SK-MEL-5 (cell line): ENCODE measurements around the gene DHX36. TPM values are rescaled to one million over a fixed set of nuclear protein-coding genes. Genes with fewer than 3 reads are reported as not detected.

Experiments used
- DNase-seq: peaks from one replicate; pipeline ENCODE4 v3.0.0-alpha.2; 2016; ENCODE audit warnings: low read depth, low spot score
- in situ Hi-C: cut with HindIII; loops from 2 replicates; pipeline ENCODE4 v1.10.0; 2016; ENCODE audit warnings: low sequenced_read_pairs, high pct_unique_total_duplicates, low pct_unique_long_range_greater_than_20kb
- polyA plus RNA-seq, 2 experiments: library from polyadenylated mRNA; depleted of rRNA; stranded (reverse); fragments of >200 nt; gene quantifications; 2 replicates each; pipeline ENCODE4 v1.2.3, GENCODE V29; 2015
- total RNA-seq: library from RNA; depleted of rRNA; stranded (reverse); fragments of >200 nt; shearing (Covaris generic); gene quantifications from 2 replicates; pipeline ENCODE4 v1.2.3, GENCODE V29; 2014; rRNA removed

The DHX36 gene, protein sequence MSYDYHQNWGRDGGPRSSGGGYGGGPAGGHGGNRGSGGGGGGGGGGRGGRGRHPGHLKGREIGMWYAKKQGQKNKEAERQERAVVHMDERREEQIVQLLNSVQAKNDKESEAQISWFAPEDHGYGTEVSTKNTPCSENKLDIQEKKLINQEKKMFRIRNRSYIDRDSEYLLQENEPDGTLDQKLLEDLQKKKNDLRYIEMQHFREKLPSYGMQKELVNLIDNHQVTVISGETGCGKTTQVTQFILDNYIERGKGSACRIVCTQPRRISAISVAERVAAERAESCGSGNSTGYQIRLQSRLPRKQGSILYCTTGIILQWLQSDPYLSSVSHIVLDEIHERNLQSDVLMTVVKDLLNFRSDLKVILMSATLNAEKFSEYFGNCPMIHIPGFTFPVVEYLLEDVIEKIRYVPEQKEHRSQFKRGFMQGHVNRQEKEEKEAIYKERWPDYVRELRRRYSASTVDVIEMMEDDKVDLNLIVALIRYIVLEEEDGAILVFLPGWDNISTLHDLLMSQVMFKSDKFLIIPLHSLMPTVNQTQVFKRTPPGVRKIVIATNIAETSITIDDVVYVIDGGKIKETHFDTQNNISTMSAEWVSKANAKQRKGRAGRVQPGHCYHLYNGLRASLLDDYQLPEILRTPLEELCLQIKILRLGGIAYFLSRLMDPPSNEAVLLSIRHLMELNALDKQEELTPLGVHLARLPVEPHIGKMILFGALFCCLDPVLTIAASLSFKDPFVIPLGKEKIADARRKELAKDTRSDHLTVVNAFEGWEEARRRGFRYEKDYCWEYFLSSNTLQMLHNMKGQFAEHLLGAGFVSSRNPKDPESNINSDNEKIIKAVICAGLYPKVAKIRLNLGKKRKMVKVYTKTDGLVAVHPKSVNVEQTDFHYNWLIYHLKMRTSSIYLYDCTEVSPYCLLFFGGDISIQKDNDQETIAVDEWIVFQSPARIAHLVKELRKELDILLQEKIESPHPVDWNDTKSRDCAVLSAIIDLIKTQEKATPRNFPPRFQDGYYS
- total RNA-seq: 48.6 and 51.6 TPM in 2 replicates
- polyA plus RNA-seq (2015; cell fraction: cytosol; rRNA removed): 44.8 and 48.0 TPM in 2 replicates
- 101 and 104 TPM in 2 replicates for polyA plus RNA-seq (2015; cell fraction: nucleus; rRNA removed)

DNA sequence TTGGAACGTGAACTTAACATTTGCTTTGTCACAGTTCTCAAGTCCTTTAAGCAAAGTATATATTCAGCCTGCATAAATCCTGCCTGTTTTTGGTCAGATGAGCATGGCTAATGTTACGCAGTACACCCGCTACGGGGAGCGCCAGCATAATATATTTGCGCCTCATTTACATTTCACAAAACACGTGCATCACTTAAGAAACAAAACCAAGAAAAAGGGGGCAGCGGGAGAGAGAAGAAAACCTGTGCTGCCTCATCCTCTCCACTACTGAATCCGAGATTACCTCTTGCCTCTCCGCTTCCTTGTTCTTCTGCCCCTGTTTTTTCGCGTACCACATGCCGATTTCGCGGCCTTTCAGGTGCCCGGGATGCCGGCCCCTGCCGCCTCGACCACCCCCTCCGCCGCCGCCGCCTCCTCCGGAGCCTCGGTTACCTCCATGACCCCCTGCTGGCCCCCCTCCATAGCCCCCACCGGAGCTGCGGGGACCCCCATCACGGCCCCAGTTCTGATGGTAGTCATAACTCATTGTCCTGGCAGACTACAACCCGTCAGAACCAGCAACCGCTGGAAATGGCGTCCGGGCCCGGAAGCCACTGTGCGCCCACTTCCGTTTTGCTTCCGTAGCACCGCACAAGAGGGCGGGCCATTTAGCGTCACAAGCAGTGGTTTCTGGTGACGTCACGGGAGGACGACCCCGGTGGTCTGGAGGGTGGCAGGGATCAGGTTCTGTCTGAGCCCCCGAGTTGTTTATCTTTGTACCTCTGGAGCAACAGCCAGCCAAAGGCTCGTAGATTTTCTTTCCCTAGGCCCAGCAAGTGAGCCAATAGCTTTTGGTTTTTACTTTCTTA, at the start of gene DHX36:
DHX36 (minus strand) TSS at position 597 of the 848 bp plus-strand sequence; CDS start at position 526, 71 bp downstream.
- in situ Hi-C loops: no loop called here
- peak; percentile 90 for DNase-seq

DNA sequence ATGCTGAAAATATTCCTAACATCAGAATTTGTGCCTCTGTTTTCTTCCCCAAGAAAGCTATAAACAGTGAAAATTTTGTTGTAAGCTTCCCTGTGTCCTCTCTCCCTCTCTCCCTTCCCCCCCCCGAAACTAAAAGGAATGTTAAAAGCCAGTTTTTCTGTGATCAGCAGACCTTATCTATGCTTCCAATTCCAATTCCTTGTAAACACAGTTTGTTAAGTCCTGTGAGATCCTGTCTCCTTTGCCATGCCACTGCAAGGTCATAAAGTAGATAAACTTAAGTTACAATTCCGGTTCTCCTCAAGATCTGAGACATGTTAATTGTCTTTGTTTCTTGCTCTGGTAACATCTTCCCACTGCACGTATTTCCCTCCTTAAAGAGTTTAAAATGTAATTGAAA, 42.9 kb upstream of the DHX36 start:
- DNase-seq: no peak
- in situ Hi-C loops: no loop called here

DNA sequence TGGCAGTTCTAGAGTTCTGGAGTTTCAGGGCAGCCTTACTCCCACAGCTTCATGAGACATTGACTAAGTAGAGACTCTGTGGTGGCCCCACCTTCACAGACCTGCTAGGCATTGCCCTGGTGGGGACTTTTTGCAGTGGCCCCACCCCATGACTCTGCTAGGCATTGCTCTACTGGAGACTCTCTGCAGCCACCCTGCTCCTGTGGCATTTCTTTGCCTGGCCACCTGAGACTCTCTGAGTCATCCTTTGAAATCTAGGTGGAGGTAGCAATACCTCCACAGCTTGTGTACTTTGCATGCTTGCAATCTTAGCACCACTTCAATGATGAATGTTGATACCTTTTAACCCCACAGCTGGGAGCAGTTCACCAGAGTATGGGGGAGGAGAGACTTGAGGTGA, 40.6 kb upstream of the DHX36 start:
- in situ Hi-C loops: no loop called here
- no peak for DNase-seq

DNA sequence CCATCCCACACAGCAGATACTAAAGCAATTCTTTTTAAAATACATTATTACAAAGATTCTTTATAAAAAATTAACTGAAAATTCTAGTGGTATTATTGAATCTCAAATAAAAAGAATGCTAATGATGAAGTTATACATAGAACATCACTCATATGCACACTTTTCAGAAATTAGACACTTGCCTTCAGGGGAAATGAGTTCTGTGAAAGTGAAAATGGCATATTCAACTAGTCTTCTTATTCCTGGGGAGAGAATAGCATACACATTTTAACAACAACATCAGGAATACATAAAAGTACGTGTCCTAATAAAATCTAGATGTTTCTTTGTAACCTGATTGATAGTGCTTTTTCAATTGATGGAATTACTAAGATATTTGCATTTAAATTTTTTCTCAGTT, 36.8 kb upstream of the DHX36 start:
- in situ Hi-C loops: no loop called here
- no peak for DNase-seq

DNA sequence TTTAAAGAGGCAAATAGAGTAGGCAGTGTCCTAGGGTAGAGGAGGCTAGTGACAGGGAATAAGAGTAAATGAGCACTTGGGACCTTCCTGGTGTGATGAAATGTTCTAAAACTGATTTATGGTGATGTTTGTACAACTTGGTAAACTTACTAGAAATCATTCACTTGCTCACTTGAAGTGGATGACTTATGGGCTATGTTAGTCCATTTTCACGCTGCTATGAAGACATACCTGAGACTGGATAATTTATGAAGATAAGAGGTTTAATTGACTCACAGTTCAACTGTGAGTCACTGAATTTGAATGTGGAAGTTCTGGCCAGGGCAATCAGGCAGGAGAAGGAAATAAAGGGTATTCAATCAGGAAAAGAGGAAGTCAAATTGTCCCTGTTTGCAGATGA, 31.7 kb upstream of the DHX36 start:
- in situ Hi-C loops: no loop called here

DNA sequence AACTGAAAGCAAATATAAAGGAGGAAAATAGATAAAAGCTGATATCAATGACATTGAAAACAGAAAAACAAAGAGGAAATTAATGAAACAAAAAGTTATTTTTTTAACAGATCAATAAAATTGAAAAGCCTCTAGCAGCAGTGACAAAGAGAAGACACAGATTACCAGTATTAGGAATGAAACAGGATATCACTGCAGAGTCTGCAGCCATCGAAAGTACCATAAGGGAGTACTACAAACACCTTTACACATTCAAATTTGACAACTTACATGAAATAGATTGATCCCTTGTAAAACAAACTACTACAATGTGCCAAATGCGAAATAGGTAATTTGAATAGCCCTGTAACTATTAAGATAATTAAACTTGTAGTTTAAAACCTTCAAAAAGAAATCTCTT, 24.9 kb upstream of the DHX36 start:
- in situ Hi-C loops: no loop called here
- no peak for DNase-seq

More for the DNA sequence above, 31.7 kb upstream of the DHX36 start:
- DNase-seq: no peak

DNA sequence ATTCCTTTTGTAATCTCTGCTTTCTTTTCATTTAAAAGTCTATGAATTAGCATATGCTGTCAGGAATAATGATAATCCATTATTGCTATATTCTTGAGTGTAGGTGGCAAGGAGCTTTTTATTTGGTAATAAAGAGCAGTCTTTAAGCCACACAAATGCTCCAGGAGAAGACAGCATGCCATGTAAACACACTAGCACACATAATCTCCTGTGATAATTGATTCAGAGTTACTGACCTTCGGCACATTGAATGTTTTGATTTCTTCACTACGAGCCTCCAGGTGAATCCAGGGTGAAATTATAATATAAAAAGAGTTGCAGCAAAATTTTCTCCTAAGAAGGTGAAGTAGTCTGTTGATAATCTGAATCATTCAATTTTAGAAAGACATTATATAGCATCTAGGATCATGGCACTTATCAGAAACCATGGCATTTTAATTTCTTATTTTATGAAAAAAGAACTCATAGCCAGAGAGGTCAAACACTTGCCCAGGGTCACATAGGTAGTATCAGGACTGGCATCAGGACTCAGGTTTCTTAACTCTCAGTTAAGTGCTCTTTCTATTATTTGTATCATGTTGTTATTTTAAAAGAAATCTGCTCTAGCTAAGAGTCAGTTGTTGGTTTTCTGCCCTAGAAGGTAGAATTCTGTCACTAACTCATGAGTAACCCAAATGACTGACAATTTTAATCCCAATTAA, 21.3 kb upstream of the DHX36 start:
- in situ Hi-C loops: no loop called here
- no peak for DNase-seq

DNA sequence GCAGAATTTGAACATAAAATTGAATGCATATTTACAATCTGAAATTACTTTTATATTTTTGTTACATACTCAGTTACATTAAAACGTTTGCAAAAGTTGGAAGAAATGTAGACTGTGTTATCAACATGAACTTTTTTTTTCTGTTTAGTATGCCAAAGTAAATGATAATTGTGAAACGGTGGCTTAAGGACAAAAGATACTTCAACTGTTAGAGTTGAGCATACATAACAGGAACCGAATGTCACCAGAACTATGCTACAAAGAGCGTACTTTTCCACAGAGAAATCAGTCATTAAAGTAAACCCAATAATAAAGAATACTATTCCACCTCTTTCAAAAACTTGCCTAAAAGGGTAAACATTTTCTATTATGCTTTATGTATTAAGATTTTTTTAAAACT, 14.3 kb upstream of the DHX36 start:
- in situ Hi-C loops: no loop called here
- DNase-seq: no peak

DNA sequence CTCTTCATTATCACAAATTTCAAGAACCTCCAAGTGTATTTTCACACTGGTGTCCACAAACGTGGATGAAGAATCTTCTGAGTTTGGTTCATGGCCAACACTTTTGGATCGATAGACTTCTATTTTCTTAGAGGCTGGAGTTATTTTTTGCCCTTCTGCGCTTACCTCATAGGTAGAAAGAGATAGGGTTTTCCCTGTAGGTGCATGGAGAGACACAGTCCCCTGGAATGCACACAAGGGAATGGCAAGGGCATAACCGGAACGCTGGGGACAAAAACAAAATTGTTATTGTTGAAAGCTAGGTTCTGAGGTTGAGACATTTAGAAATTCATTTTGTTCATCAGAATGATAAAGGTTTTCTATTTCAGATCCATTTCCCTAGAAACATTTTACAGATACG, 13.7 kb upstream of the DHX36 start:
- in situ Hi-C loops: no loop called here
- no peak for DNase-seq

DNA sequence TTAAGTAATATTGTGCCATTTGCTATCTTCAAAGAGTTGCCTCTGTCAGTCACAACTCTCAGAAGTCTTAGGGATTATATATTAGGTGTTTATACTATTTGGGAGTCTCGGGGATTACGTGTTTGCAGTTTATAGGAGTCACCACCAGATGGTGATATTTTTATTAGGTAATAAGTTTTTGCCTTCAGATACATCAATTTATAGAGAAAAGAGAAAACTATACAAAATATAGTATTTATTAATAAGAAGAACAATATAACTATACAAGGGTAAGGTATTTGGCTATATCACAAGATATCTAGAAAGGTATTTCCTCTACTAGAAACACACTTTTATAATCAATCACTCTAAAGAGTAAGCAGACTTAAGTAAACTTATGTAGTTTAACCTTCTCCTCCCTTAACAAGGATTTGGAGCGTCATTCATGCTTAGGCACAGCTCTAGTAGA, 10.7 kb upstream of the DHX36 start:
- in situ Hi-C loops: no loop called here
- DNase-seq: peak; percentile 70

DNA sequence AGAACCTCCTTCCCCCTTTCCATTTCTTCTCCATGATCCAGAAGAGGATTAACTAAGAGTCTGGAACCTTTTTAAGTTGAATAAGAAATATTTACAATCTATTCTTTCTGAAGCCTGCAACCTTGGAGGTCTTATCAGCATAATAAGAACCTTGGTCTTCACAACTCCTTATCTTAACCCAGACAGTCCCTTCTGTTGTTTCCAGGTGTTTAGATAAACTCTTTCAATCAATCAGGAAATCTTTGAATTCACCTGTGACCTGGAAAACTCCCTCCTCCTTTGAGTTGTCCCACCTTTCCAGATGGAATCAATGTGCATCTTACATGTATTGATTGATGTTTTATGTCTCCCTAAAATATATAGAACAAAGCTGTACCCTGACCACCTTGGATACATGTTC, 3.6 kb upstream of the DHX36 start:
- in situ Hi-C loops: no loop called here

DNA sequence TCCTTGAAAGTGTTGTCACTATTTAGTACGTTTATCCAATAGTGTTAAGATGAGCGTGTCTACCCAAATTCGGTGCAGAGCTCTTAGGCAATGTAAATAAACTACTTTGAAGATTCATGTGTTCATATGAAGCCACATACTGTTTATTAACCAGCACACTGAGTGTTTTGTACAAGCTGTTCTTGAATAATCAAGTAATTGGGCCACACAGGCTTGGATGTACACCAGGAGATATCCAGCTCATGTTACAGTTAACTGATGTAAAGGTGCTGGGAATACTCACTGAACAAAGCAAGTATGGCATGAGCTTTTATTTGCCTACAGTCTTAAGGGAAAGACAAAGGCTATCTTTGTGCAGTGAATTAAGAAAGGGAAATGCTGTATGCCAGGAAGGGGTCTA, 632 bp upstream of the DHX36 start:
- in situ Hi-C loops: no loop called here

More for the DNA sequence above, 3.6 kb upstream of the DHX36 start:
- DNase-seq: no peak

DNA sequence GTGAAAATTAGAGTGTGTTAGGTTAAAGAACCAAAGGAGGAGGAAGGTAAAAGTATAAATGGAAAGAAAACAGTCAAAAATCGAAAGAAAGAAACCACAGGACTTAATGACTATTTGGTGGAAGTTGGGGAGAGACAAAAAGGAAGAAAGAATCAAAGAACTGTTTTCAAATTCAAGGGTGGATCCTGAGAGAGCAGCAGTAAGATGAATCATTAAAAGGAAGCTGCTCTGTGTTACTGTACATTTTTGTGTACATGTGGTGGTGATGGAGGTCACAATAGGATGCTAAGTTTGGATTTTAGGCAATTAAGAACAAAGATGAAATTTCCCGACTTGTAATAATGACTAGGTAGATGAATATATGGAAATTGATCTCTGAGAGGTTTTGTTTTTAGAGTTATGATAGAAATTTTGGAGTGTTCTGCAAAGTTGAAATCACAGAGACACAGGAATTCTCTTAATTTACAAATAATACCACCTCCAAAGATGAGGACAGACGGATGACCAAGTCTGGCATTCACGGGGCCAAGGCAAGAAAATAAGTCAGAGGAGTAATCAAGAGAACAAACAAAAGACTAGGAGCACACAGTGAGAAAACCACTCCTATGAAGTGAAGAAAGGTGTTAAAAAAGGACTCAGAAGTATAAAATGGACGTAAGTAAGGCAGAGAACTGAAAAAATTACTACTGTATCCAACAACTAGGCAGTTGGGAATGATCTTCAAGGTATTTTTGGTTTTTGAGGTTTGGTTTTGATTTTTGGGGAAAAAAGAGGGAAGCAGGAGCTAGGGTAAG, 7.1 kb downstream of the DHX36 start:
- in situ Hi-C loops: no loop called here
- no peak for DNase-seq

More for the DNA sequence above, 632 bp upstream of the DHX36 start:
- DNase-seq: peak; percentile 72

DNA sequence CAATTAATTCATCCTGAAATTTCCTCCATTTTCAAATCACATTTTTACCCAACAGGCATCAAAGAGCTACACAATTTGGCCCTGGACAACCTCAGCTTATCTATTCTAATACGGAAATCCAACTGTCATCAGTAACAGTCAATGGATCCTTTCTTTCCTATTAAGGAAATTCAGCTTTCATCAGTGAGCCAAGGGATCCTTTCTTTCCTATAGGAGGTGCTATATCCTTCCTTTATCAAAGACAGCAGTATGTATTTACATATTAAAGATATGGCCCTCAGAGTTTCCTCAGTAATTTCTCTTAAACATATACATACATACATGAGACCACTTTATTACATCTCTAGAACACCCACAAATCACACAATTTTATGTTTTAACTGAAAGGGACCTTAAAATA, 10.1 kb downstream of the DHX36 start:
- DNase-seq: peak; percentile 69
- in situ Hi-C loops: no loop called here

DNA sequence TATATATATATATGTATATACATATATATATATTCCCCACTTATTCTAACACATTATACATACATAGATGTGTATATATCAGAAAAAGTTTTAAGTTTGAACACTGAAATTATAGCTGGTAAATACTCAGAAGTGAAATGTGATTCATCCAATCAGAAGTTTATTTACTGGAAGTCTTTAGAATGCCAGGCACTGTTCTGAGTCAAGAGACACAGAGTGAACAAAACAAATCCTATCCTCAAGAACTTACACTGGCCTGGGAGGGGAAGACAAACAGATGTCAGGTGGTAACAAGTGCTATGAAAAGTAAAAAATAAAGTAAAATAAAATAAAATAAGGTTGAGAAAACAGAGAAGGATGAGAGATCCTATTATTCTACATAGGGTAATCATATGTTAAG, 13.4 kb downstream of the DHX36 start:
- in situ Hi-C loops: no loop called here
- DNase-seq: peak; percentile 31

DNA sequence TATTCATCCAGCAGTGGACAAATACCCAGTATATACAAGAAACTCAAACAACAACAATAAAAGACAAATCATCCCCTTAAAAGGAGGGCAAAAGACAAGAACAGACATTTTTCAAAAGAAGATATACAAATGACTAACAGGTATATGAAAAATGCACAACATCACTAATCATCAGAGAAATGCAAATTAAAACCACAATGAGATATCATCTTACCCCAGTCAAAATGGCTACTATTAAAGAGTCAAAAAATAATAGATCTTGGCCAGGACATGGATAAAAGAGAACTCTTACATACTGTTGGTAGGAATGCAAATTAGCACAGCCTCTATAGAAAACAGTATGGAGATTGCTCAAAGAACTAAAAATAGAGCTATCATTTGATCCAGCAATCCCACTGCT, 16.9 kb downstream of the DHX36 start:
- no peak for DNase-seq
- in situ Hi-C loops: no loop called here
